ENCODE measurements around the gene SOX6.

Gene SOX6

GRCh38 chr11:16028419-16028818 is 327.9 kb downstream of the SOX6 start:
- no peak for DNase-seq

- no peak for DNase-seq
Observed at GRCh38 chr11:16027621-16028020, 328.7 kb downstream of the SOX6 start.

- DNase-seq: no peak
Observed at GRCh38 chr11:16026849-16027248, 329.5 kb downstream of the SOX6 start.

- no peak for DNase-seq
Observed at GRCh38 chr11:16018931-16019330, 337.4 kb downstream of the SOX6 start.

GRCh38 chr11:16016468-16016829 is 339.9 kb downstream of the SOX6 start:
- DNase-seq: no peak

- DNase-seq: no peak
Observed at GRCh38 chr11:16015741-16016467, 340.4 kb downstream of the SOX6 start.

GRCh38 chr11:16013649-16014275 is 342.6 kb downstream of the SOX6 start:
- DNase-seq: no peak

- DNase-seq: no peak
Observed at GRCh38 chr11:16013242-16013641, 343.1 kb downstream of the SOX6 start.

- no peak for DNase-seq
Observed at GRCh38 chr11:16012125-16012751, 344.1 kb downstream of the SOX6 start.

GRCh38 chr11:16011396-16011795 is 344.9 kb downstream of the SOX6 start:
- DNase-seq: no peak

- DNase-seq: no peak
Observed at GRCh38 chr11:16009021-16009420, 347.3 kb downstream of the SOX6 start.

GRCh38 chr11:16007514-16007913 is 348.8 kb downstream of the SOX6 start:
- DNase-seq: no peak

- DNase-seq: no peak
Observed at GRCh38 chr11:16002942-16003341, 353.4 kb downstream of the SOX6 start.

GRCh38 chr11:16001899-16002426 is 354.4 kb downstream of the SOX6 start:
- no peak for DNase-seq

- DNase-seq: no peak
Observed at GRCh38 chr11:16001044-16001568, 355.2 kb downstream of the SOX6 start.

- DNase-seq: peak; percentile 25
Observed at GRCh38 chr11:16000065-16000464, 356.3 kb downstream of the SOX6 start.

GRCh38 chr11:15993345-15993744 is 363.0 kb downstream of the SOX6 start:
- no peak for DNase-seq

- DNase-seq: no peak
Observed at GRCh38 chr11:15991215-15991614, 365.1 kb downstream of the SOX6 start.

GRCh38 chr11:15989685-15990084 is 366.7 kb downstream of the SOX6 start:
- no peak for DNase-seq

- no peak for DNase-seq
Observed at GRCh38 chr11:15988693-15989231, 367.6 kb downstream of the SOX6 start.

GRCh38 chr11:15988016-15988550 is 368.3 kb downstream of the SOX6 start:
- DNase-seq: no peak

GRCh38 chr11:15987046-15987445 is 369.3 kb downstream of the SOX6 start:
- no peak for DNase-seq

- DNase-seq: no peak
Observed at GRCh38 chr11:15985860-15986139, 370.5 kb downstream of the SOX6 start.
